GM12878 (cell line): Measurements from ENCODE around the gene MAMDC4. TPM values are rescaled to one million over a fixed set of nuclear protein-coding genes. Genes with fewer than 3 reads are reported as not detected.

Experiments
- BHLHE40 ChIP-seq, 2 experiments: fragments of 450-650 bp in 1 of 2; IDR thresholded peaks; 2 replicates each; pipeline ENCODE4 v1.6.1; 2011 to 2017; ENCODE audit warnings: low read depth in 2 of 2, borderline replicate concordance in 1 of 2, improper control_type of control experiment in 1 of 2, low read length in 1 of 2, mild to moderate bottlenecking in 1 of 2
- CUX1 ChIP-seq: IDR thresholded peaks from 2 replicates; pipeline ENCODE4 v1.6.1; 2012; ENCODE audit warnings: improper control_type of control experiment, low read depth, low read length; ENCODE audit not compliant: insufficient replicate concordance
- E2F8 ChIP-seq: fragments of 450-650 bp; IDR thresholded peaks from 2 replicates; pipeline ENCODE4 v1.6.1; 2018; ENCODE audit warnings: mild to moderate bottlenecking, low read depth, moderate library complexity; ENCODE audit not compliant: partially characterized antibody
- MTA3 ChIP-seq: IDR thresholded peaks from 2 replicates; pipeline ENCODE4 v1.6.1; 2012; ENCODE audit warnings: low read length, inconsistent platforms, borderline replicate concordance
- PAX5 ChIP-seq: IDR thresholded peaks from 2 replicates; pipeline ENCODE4 v1.6.1; 2011; ENCODE audit warnings: low read depth, low read length, borderline replicate concordance
- PBX3 ChIP-seq: IDR thresholded peaks from 2 replicates; pipeline ENCODE4 v1.6.1; 2011; ENCODE audit warnings: mild to moderate bottlenecking, low read depth, low read length, moderate library complexity; ENCODE audit not compliant: insufficient replicate concordance
- POLR2A ChIP-seq: IDR thresholded peaks from 2 replicates; pipeline ENCODE4 v1.6.1; 2011; ENCODE audit warnings: low read depth, mild to moderate bottlenecking, low read length
- TCF7 ChIP-seq: IDR thresholded peaks from 2 replicates; pipeline ENCODE4 v1.6.1; 2014; ENCODE audit warnings: antibody characterized with exemption, borderline replicate concordance
- ZBTB4 ChIP-seq: fragments of 450-650 bp; formaldehyde crosslinking; IDR thresholded peaks from 2 replicates; pipeline ENCODE4 v1.4.0; 2022; ENCODE audit warnings: mild to moderate bottlenecking, moderate library complexity
- ZBTB40 ChIP-seq: fragments of 450-650 bp; IDR thresholded peaks from 2 replicates; pipeline ENCODE4 v1.6.1; 2016; ENCODE audit warnings: mild to moderate bottlenecking, moderate library complexity, borderline replicate concordance
- ZNF24 ChIP-seq: fragments of 450-650 bp; IDR thresholded peaks from 2 replicates; pipeline ENCODE4 v1.6.1; 2017; ENCODE audit warnings: antibody characterized with exemption, mild to moderate bottlenecking
- polyA plus RNA-seq, 11 experiments: library from polyadenylated mRNA; depleted of rRNA in 4 of 11; unstranded in 6 of 11; stranded (reverse) in 5 of 11; fragments of >200 nt; fragmentation: Nextera tagmentation in 4 of 11; fragmentation: Illumina TruSeq in 1 of 11; extraction: Ambion mirVana in 4 of 11; extraction: Trizol in 1 of 11; gene quantifications; 1 replicate in 1 of 11; 2 replicates in 10 of 11; pipeline versions ENCODE4 v1.2.1 to v1.2.3, GENCODE V29; 2011 to 2016; ENCODE audit warnings: inconsistent platforms in 2 of 11, missing spikeins in 2 of 11, low read depth in 1 of 11
- total RNA-seq, 4 experiments: library from RNA; depleted of rRNA in 3 of 4; stranded (reverse); fragments of >200 nt in 3 of 4; fragmentation: Illumina TruSeq in 1 of 4; extraction: Trizol in 1 of 4; gene quantifications; 2 replicates each; pipeline versions ENCODE4 v1.2.1 to v1.2.3, GENCODE V29; 2013 to 2021

MAMDC4 gene
- total and polyA plus RNA-seq, 10 of the 15 experiments (the other 5 are each of a cell fraction or from before 2014, with no cell fraction given), result 0.22 to 5.7 (median 2.4) TPM; not detected in 1

- TF ChIP-seq ZNF24 (no peak), ZBTB4 (no peak), POLR2A (peak; percentile 89), BHLHE40 (IDR thresholded peaks at IDR 0.05; ENCODE audit: borderline replicate concordance in 1 of 2, low read depth in 2 of 2, low read length in 1 of 2) (peak in 1 of 2 experiments; percentile 42; a peak in 1 of 4 replicates), CUX1 (no peak), PAX5 (peak; percentile 72), PBX3 (peak; percentile 46), MTA3 (no peak; the same call in 1 of the 2 replicates), TCF7 (no peak), E2F8 (no peak), ZBTB40 (no peak)
Observed at GRCh38 chr9:136901516-136902258, 49.5 kb downstream of the MAMDC4 start (continued).
